Measurements from ENCODE around the gene NOP10.

GRCh38 chr15:34301058-34301457, 41.9 kb downstream of the NOP10 start:
- TF ChIP-seq GATA2 (IDR thresholded peaks at IDR 0.05; ENCODE audit: low read depth, low read length), result no peak
- TF ChIP-seq GATA3 (IDR thresholded peaks at IDR 0.05; ENCODE audit: low read depth, low read length), result no peak
